ENCODE results near the gene CA11.

DNA sequence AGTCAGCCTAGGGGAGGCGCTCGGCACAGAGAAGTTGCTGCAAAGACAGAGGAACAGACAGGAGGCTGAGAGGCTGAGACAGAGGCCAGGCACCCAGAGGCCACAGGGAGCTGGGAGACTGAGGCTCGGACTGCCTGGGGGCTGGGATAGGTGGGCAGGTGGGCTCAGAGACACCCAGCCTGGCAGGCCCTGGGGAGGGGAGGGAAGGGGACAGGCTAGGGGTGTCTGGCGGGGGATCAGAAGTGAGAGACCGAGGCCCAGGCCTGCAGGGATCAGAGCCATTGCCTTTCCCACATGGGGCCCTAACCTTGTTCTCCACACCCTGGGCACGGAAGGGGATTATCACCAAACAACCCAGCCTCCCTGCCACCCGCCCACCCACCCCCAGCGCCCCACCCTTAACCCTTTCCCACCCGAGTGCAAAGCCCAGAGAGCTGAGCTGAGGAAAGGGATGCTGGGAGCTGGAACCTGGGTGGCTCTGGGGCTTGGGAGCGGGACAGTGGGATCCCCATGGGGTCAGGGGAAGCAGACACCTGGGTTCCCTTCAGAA, 25.5 kb upstream of the CA11 start:
- TF ChIP-seq, protein P1, sequence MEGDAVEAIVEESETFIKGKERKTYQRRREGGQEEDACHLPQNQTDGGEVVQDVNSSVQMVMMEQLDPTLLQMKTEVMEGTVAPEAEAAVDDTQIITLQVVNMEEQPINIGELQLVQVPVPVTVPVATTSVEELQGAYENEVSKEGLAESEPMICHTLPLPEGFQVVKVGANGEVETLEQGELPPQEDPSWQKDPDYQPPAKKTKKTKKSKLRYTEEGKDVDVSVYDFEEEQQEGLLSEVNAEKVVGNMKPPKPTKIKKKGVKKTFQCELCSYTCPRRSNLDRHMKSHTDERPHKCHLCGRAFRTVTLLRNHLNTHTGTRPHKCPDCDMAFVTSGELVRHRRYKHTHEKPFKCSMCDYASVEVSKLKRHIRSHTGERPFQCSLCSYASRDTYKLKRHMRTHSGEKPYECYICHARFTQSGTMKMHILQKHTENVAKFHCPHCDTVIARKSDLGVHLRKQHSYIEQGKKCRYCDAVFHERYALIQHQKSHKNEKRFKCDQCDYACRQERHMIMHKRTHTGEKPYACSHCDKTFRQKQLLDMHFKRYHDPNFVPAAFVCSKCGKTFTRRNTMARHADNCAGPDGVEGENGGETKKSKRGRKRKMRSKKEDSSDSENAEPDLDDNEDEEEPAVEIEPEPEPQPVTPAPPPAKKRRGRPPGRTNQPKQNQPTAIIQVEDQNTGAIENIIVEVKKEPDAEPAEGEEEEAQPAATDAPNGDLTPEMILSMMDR (IDR thresholded peaks at IDR 0.05) = no peak
- TF ChIP-seq POLR2A (IDR thresholded peaks at IDR 0.05) = no peak
